Skin of body (tissue), 2 donors: ENCODE measurements around the gene FHOD1. TPM values are rescaled to one million over a fixed set of nuclear protein-coding genes. Genes with fewer than 3 reads are reported as not detected.

Experiments
- DNase-seq: peaks from one replicate; lab custom pipeline; 2025; lab: John Stamatoyannopoulos, UW
- total RNA-seq: library from RNA; depleted of rRNA; stranded (reverse); fragments of >200 nt; gene quantifications from one replicate; pipeline ENCODE4 v1.2.3, GENCODE V29; 2014

FHOD1 gene
- total RNA-seq, 1 donor from 2014 or later: 8.0 TPM

GRCh38 chr16:67235816-67236562, 11.3 kb downstream of the FHOD1 start:
- DNase-seq: no peak

- DNase-seq: no peak
Measured at GRCh38 chr16:67234180-67234597, 13.1 kb downstream of the FHOD1 start.

- DNase-seq: no peak
Measured at GRCh38 chr16:67233596-67233995, 13.7 kb downstream of the FHOD1 start.

- DNase-seq: no peak
Measured at GRCh38 chr16:67230809-67231660, 16.2 kb downstream of the FHOD1 start.

GRCh38 chr16:67229906-67230808, 17.1 kb downstream of the FHOD1 start:
- no peak for DNase-seq

GRCh38 chr16:67228905-67229304, 18.4 kb downstream of the FHOD1 start:
- DNase-seq: no peak

GRCh38 chr16:67228034-67228785, 19.1 kb downstream of the FHOD1 start:
- no peak for DNase-seq

GRCh38 chr16:67227567-67227921, 19.7 kb downstream of the FHOD1 start:
- no peak for DNase-seq

- peak; percentile 97 for DNase-seq
Measured at GRCh38 chr16:67226804-67227566, 20.3 kb downstream of the FHOD1 start, which contains the start of gene TMEM208. TSS of gene TMEM208 (plus strand) at chr16:67227130. CDS start at chr16:67227219, 89 bp downstream.

GRCh38 chr16:67226295-67226803, 20.9 kb downstream of the FHOD1 start:
- DNase-seq: peak; percentile 44

GRCh38 chr16:67223992-67224391, 23.3 kb downstream of the FHOD1 start:
- DNase-seq: no peak

GRCh38 chr16:67216612-67217490, 30.4 kb downstream of the FHOD1 start:
- no peak for DNase-seq

- DNase-seq: no peak
Measured at GRCh38 chr16:67215706-67216105, 31.6 kb downstream of the FHOD1 start.

- no peak for DNase-seq
Measured at GRCh38 chr16:67213197-67214019, 33.9 kb downstream of the FHOD1 start.

- DNase-seq: no peak
Measured at GRCh38 chr16:67212766-67213165, 34.5 kb downstream of the FHOD1 start.

GRCh38 chr16:67211674-67212073, 35.6 kb downstream of the FHOD1 start:
- DNase-seq: no peak

GRCh38 chr16:67210069-67210937, 37.0 kb downstream of the FHOD1 start:
- DNase-seq: no peak
